ENCODE results near the gene WLS.
"Not testable (repeated sequence)": the region's sequence is repeated elsewhere in the genome, so short reads cannot be mapped to it uniquely, and the experiment has no call there.

Gene WLS

GRCh38 chr1:68232289-68233148, at the start of gene WLS:
Gene WLS (minus strand): TSS chr1:68232523. CDS start chr1:68232299, 224 bp downstream.
- DNase-seq (ENCODE audit: low read depth in 2 of 2), result no peak

GRCh38 chr1:68280286-68280685, 48.0 kb upstream of the WLS start:
- no peak for DNase-seq (ENCODE audit: low read depth in 2 of 2)

GRCh38 chr1:68279846-68280245, 47.5 kb upstream of the WLS start:
- DNase-seq (ENCODE audit: low read depth in 2 of 2), result no peak

- DNase-seq (ENCODE audit: low read depth in 2 of 2), result no peak
Measured at GRCh38 chr1:68278221-68278620, 45.9 kb upstream of the WLS start.

GRCh38 chr1:68276448-68276847, 44.1 kb upstream of the WLS start:
- no peak for DNase-seq (ENCODE audit: low read depth in 2 of 2)

- DNase-seq (ENCODE audit: low read depth in 2 of 2), result no peak
Measured at GRCh38 chr1:68273530-68273929, 41.2 kb upstream of the WLS start.

GRCh38 chr1:68271596-68271995, 39.3 kb upstream of the WLS start:
- DNase-seq (ENCODE audit: low read depth in 2 of 2), result no peak

GRCh38 chr1:68270951-68271350, 38.6 kb upstream of the WLS start:
- DNase-seq (ENCODE audit: low read depth in 2 of 2), result no peak

- DNase-seq (ENCODE audit: low read depth in 2 of 2), result no peak
Measured at GRCh38 chr1:68269637-68270430, 37.5 kb upstream of the WLS start.

GRCh38 chr1:68268896-68269483, 36.7 kb upstream of the WLS start:
- no peak for DNase-seq (ENCODE audit: low read depth in 2 of 2)

- DNase-seq (ENCODE audit: low read depth in 2 of 2), result not testable (repeated sequence)
Measured at GRCh38 chr1:68256824-68257223, 24.5 kb upstream of the WLS start.

- DNase-seq (ENCODE audit: low read depth in 2 of 2), result no peak
Measured at GRCh38 chr1:68255301-68255700, 23.0 kb upstream of the WLS start.

- no peak for DNase-seq (ENCODE audit: low read depth in 2 of 2)
Measured at GRCh38 chr1:68254667-68255226, 22.4 kb upstream of the WLS start.

- no peak for DNase-seq (ENCODE audit: low read depth in 2 of 2)
Measured at GRCh38 chr1:68237040-68237439, 4.7 kb upstream of the WLS start.

- no peak for DNase-seq (ENCODE audit: low read depth in 2 of 2)
Measured at GRCh38 chr1:68234094-68234493, 1.8 kb upstream of the WLS start.

- no peak for DNase-seq (ENCODE audit: low read depth in 2 of 2)
Measured at GRCh38 chr1:68233202-68233601, 879 bp upstream of the WLS start.

- no peak for DNase-seq (ENCODE audit: low read depth in 2 of 2)
Measured at GRCh38 chr1:68231627-68232288, 565 bp downstream of the WLS start.

GRCh38 chr1:68230901-68231626, 1.3 kb downstream of the WLS start:
- no peak for DNase-seq (ENCODE audit: low read depth in 2 of 2)

- no peak for DNase-seq (ENCODE audit: low read depth in 2 of 2)
Measured at GRCh38 chr1:68230484-68230802, 1.9 kb downstream of the WLS start.

GRCh38 chr1:68229650-68230483, 2.5 kb downstream of the WLS start:
- no peak for DNase-seq (ENCODE audit: low read depth in 2 of 2)

Data from stimulated activated CD4-positive, alpha-beta T cell treated with anti-CD3 and anti-CD28 coated beads, Interleukin-12 subunit alpha, Interleukin-12 subunit beta, amount 100 ng/mL, for 24 hours (primary cell).